ENCODE measurements around the gene SOHLH1. TPM values are rescaled to one million over a fixed set of nuclear protein-coding genes. Genes with fewer than 3 reads are reported as not detected.

The SOHLH1 gene
- total and polyA plus RNA-seq, 7 donors = not detected

GRCh38 chr9:135729480-135729879 lies 30.2 kb upstream of the SOHLH1 start:
- Histone ChIP-seq H3K36me3 (no peaks in the 10 kb centered on the region), H3K9me3 (peaks cover 0 to 5% (median 4%) of the 10 kb centered on the region in 4 donors), H3K27me3 (peaks cover 0 to 41% (median 0%) of the 10 kb centered on the region in 3 donors), H3K4me1 (no peaks in the 10 kb centered on the region), H3K27ac (no peak overlapping the region), H3K4me3 (no peak overlapping the region)
- WGBS, 2 donors = 77 to 84% methylated on average over 13 of the region's 13 CpGs
- intact Hi-C loops (cut with DNase I) = no loop called here
- DNase-seq = no peak
- TF ChIP-seq EP300 (IDR thresholded peaks at IDR 0.05) (no peak), POLR2A (IDR thresholded peaks at IDR 0.05) (no peak), CTCF (IDR thresholded peaks at IDR 0.05) (no peak), POLR2AphosphoS5 (IDR thresholded peaks at IDR 0.05) (no peak)

GRCh38 chr9:135728436-135729110 lies 29.3 kb upstream of the SOHLH1 start:
- intact Hi-C loops (cut with DNase I) = no loop called here
- no peaks in the 10 kb centered on the region for H3K4me1 ChIP-seq
- H3K27me3 ChIP-seq = peaks cover 0 to 38% (median 0%) of the 10 kb centered on the region in 3 donors

GRCh38 chr9:135727257-135727875 lies 28.1 kb upstream of the SOHLH1 start:
- Histone ChIP-seq H3K27ac (no peak overlapping the region), H3K4me1 (no peaks in the 10 kb centered on the region), H3K4me3 (no peak overlapping the region), H3K36me3 (no peaks in the 10 kb centered on the region), H3K27me3 (peaks cover 0 to 46% (median 0%) of the 10 kb centered on the region in 3 donors), H3K9me3 (peaks cover 0 to 5% (median 4%) of the 10 kb centered on the region in 4 donors)
- intact Hi-C loops (cut with DNase I) = no loop called here
- DNase-seq = no peak
- 48 to 54% methylated on average over 11 of the region's 11 CpGs for WGBS, 2 donors
- TF ChIP-seq POLR2A (IDR thresholded peaks at IDR 0.05) (no peak), CTCF (IDR thresholded peaks at IDR 0.05) (no peak), EP300 (IDR thresholded peaks at IDR 0.05) (no peak), POLR2AphosphoS5 (IDR thresholded peaks at IDR 0.05) (no peak)

More at GRCh38 chr9:135728436-135729110, 29.3 kb upstream of the SOHLH1 start:
- no peak for DNase-seq
- H3K36me3 ChIP-seq = no peaks in the 10 kb centered on the region
- TF ChIP-seq POLR2A (IDR thresholded peaks at IDR 0.05) = no peak
- no peak for TF ChIP-seq EP300 (IDR thresholded peaks at IDR 0.05)
- no peak overlapping the region for H3K27ac ChIP-seq
- peaks cover 0 to 5% (median 4%) of the 10 kb centered on the region in 4 donors for H3K9me3 ChIP-seq
- H3K4me3 ChIP-seq = no peak overlapping the region
- WGBS, 2 donors = 62 to 65% methylated on average over 18 of the region's 18 CpGs

- H3K4me1 ChIP-seq = no peaks in the 10 kb centered on the region
- H3K27me3 ChIP-seq = peaks cover 0 to 47% (median 0%) of the 10 kb centered on the region in 3 donors
- H3K9me3 ChIP-seq = peaks cover 0 to 2% (median 1%) of the 10 kb centered on the region in 4 donors
- no peak overlapping the region for H3K27ac ChIP-seq
- 45 to 67% methylated on average over 16 of the region's 16 CpGs for WGBS, 2 donors
- H3K36me3 ChIP-seq = no peaks in the 10 kb centered on the region
- H3K4me3 ChIP-seq = no peak overlapping the region
- intact Hi-C loops (cut with DNase I) = no loop called here
- DNase-seq = no peak
- TF ChIP-seq CTCF (IDR thresholded peaks at IDR 0.05) (no peak), POLR2A (IDR thresholded peaks at IDR 0.05) (no peak), EP300 (IDR thresholded peaks at IDR 0.05) (no peak), POLR2AphosphoS5 (IDR thresholded peaks at IDR 0.05) (no peak)
These were observed 27.0 kb upstream of the SOHLH1 start for GRCh38 chr9:135726138-135726853.

All from sigmoid colon (tissue), 7 donors.